Progenitor cell of endocrine pancreas (in vitro differentiated cells): ENCODE data around the gene PLEKHM3. TPM values are rescaled to one million over a fixed set of nuclear protein-coding genes. Genes with fewer than 3 reads are reported as not detected.
A peak's percentile ranks its signal among the peaks of the same experiment; 100 is the strongest.
"Not testable (repeated sequence)": the region's sequence is repeated elsewhere in the genome, so short reads cannot be mapped to it uniquely, and the experiment has no call there.

Experiments
- DNase-seq: peaks from one replicate; pipeline ENCODE4 v3.0.0; 2021; ENCODE audit warnings: low spot score; ENCODE audit not compliant: unreplicated experiment
- H3K27ac Mint-ChIP-seq: 2 replicates; pipeline ENCODE4 v1.8.0; 2021; ENCODE audit warnings: mild to moderate bottlenecking, moderate library complexity, mixed read lengths
- H3K27me3 Mint-ChIP-seq: 2 replicates; pipeline ENCODE4 v1.8.0; 2021; ENCODE audit warnings: mixed read lengths
- H3K36me3 Mint-ChIP-seq: 2 replicates; pipeline ENCODE4 v1.8.0; 2022; ENCODE audit warnings: mixed read lengths; ENCODE audit not compliant: insufficient read depth
- H3K4me1 Mint-ChIP-seq: 2 replicates; pipeline ENCODE4 v1.8.0; 2021; ENCODE audit warnings: low read depth, mixed read lengths
- H3K4me3 Mint-ChIP-seq: 2 replicates; pipeline ENCODE4 v1.8.0; 2021; ENCODE audit warnings: low read depth, mild to moderate bottlenecking, moderate library complexity, mixed read lengths
- H3K9me3 Mint-ChIP-seq: 2 replicates; pipeline ENCODE4 v1.8.0; 2021; ENCODE audit warnings: low read depth, mixed read lengths
- CTCF ChIP-seq: fragments of 200-600 bp; sonication (generic); IDR thresholded peaks from one replicate; pipeline ENCODE4 v1.5.0; 2021; ENCODE audit warnings: antibody characterized with exemption, mild to moderate bottlenecking; ENCODE audit not compliant: unreplicated experiment
- total RNA-seq: library from RNA; stranded (reverse); gene quantifications from 2 replicates; pipeline ENCODE4 v1.2.1, GENCODE V29; 2021

PLEKHM3 gene
- total RNA-seq, 1 donor from 2014 or later = 19.2 TPM

GRCh38 chr2:208025814-208026184 is 472 bp upstream of the PLEKHM3 start:
- Mint-ChIP-seq H3K27ac (peak overlapping the region; percentile 95), H3K4me1 (peaks cover 13% of the 10 kb centered on the region), H3K36me3 (no peaks in the 10 kb centered on the region), H3K27me3 (no peaks in the 10 kb centered on the region), H3K4me3 (peak overlapping the region; percentile 84), H3K9me3 (no peaks in the 10 kb centered on the region)
- DNase-seq = no peak
- no peak for TF ChIP-seq CTCF

DNA sequence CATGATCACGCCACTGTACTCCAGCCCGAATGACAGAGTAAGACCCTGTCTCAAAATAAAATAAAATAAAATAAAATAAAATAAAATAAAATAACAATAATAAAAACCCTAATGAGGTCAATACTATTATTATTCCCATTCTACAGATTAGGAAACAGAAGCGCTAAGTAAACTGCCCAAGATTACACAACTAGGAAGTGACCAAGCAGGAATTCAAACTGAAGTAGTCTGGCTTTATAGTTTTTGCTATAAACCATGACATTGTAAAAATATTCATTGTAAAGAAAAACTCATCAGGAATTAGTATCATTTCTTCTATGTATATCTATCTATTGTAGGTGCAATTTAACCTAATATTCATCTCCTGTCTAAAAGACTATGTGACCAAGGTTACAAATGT is 1.2 kb downstream of the PLEKHM3 start:
- no peak for DNase-seq
- Mint-ChIP-seq H3K27ac (no peak overlapping the region), H3K36me3 (peaks cover 5% of the 10 kb centered on the region), H3K4me3 (no peak overlapping the region), H3K27me3 (no peaks in the 10 kb centered on the region), H3K9me3 (no peaks in the 10 kb centered on the region), H3K4me1 (peaks cover 17% of the 10 kb centered on the region)
- TF ChIP-seq CTCF = no peak

DNA sequence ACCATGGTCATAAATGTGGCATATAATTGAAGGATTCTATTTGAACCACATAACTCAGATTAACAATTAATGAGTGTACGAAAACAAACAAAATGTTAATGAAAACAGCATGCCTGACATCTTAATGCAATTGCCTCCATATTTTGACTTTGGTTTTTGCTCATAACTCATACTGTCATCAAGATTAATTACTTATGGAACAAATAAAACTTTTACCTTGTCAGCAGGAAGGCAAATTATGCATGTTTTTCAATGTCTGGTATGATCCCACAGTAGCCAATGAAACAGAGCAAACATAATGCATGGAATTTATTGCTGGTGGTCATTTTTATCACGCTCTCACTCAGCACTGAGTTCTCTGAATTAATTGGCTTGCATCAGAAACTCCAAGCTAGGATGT is 5.1 kb downstream of the PLEKHM3 start:
- TF ChIP-seq CTCF = no peak
- H3K27ac Mint-ChIP-seq = no peak overlapping the region
- peaks cover 9% of the 10 kb centered on the region for H3K36me3 Mint-ChIP-seq
- H3K9me3 Mint-ChIP-seq = no peaks in the 10 kb centered on the region
- peaks cover 26% of the 10 kb centered on the region for H3K4me1 Mint-ChIP-seq
- H3K27me3 Mint-ChIP-seq = no peaks in the 10 kb centered on the region
- no peak for DNase-seq
- H3K4me3 Mint-ChIP-seq = no peak overlapping the region

GRCh38 chr2:208018124-208018712 is 7.1 kb downstream of the PLEKHM3 start:
- not testable (repeated sequence) for H3K9me3 Mint-ChIP-seq, H3K36me3 Mint-ChIP-seq, H3K4me3 Mint-ChIP-seq, DNase-seq, H3K27me3 Mint-ChIP-seq
- H3K27ac Mint-ChIP-seq = peak overlapping the region; percentile 77
- H3K4me1 Mint-ChIP-seq = peaks cover 34% of the 10 kb centered on the region

- Mint-ChIP-seq H3K4me3 (no peak overlapping the region), H3K9me3 (no peaks in the 10 kb centered on the region), H3K36me3 (peaks cover 9% of the 10 kb centered on the region), H3K4me1 (peaks cover 38% of the 10 kb centered on the region), H3K27ac (no peak overlapping the region), H3K27me3 (no peaks in the 10 kb centered on the region)
- TF ChIP-seq CTCF = no peak
- DNase-seq = no peak
Observed at GRCh38 chr2:208017721-208018120, 7.6 kb downstream of the PLEKHM3 start.

DNA sequence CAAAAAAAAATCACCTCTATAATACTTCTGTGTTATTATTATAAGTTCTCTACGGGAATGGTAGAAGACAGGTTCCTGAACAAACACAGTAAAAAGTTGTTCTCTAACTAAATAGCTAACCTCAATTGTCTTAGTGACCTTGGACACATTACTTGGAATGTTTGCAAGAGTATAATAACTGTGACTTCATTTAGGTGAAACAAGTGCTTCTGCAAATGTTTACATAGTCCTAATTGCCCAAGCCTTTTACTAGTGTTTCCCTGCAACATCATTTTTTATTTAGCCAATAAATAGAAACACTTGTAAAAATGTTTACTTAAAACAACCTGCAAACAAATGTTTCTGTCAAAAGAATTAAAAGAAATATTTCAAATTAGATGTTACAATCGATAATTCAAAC is 9.9 kb downstream of the PLEKHM3 start:
- no peak overlapping the region for H3K4me3 Mint-ChIP-seq
- peaks cover 8% of the 10 kb centered on the region for H3K36me3 Mint-ChIP-seq
- DNase-seq = no peak
- H3K27ac Mint-ChIP-seq = no peak overlapping the region
- H3K4me1 Mint-ChIP-seq = peaks cover 43% of the 10 kb centered on the region
- no peak for TF ChIP-seq CTCF
- H3K9me3 Mint-ChIP-seq = no peaks in the 10 kb centered on the region
- H3K27me3 Mint-ChIP-seq = no peaks in the 10 kb centered on the region
